HepG2 (cell line): ENCODE data around the gene FAM118B. TPM values are rescaled to one million over a fixed set of nuclear protein-coding genes. Genes with fewer than 3 reads are reported as not detected.

Experiments
- ARHGAP35 ChIP-seq: sonication (generic); formaldehyde crosslinking; IDR thresholded peaks from 2 replicates; pipeline ENCODE4 v1.9.0; 2022; ENCODE audit warnings: mild to moderate bottlenecking, inconsistent platforms, moderate library complexity, missing genetic modification reagents, borderline replicate concordance
- ARID4A ChIP-seq: sonication (generic); formaldehyde crosslinking; IDR thresholded peaks from 2 replicates; pipeline ENCODE4 v1.5.0; 2020; ENCODE audit warnings: mild to moderate bottlenecking, missing genetic modification reagents, borderline replicate concordance
- ATF1 ChIP-seq: IDR thresholded peaks from 2 replicates; pipeline ENCODE4 v1.6.1; 2016; ENCODE audit warnings: mild to moderate bottlenecking, control low read depth
- DPF2 ChIP-seq: sonication (generic); formaldehyde crosslinking; IDR thresholded peaks from 2 replicates; pipeline ENCODE4 v1.4.0; 2020; ENCODE audit warnings: mild to moderate bottlenecking, low read depth, missing genetic modification reagents, borderline replicate concordance
- FOXM1 ChIP-seq: sonication (generic); formaldehyde crosslinking; IDR thresholded peaks from 2 replicates; pipeline ENCODE4 v1.5.0; 2020; ENCODE audit warnings: missing genetic modification reagents
- HES4 ChIP-seq: sonication (generic); formaldehyde crosslinking; IDR thresholded peaks from 2 replicates; pipeline ENCODE4 v1.9.0; 2021; ENCODE audit warnings: mild to moderate bottlenecking, missing genetic modification reagents, borderline replicate concordance
- IRF1 ChIP-seq: sonication (generic); formaldehyde crosslinking; IDR thresholded peaks from 2 replicates; pipeline ENCODE4 v1.4.0; 2020; ENCODE audit warnings: low read depth, mild to moderate bottlenecking, missing genetic modification reagents
- KDM6A ChIP-seq: IDR thresholded peaks from 2 replicates; pipeline ENCODE4 v1.6.1; 2016; ENCODE audit warnings: low read depth
- MTA1 ChIP-seq: sonication (generic); formaldehyde crosslinking; IDR thresholded peaks from 2 replicates; pipeline ENCODE4 v1.4.0; 2020; ENCODE audit warnings: missing genetic modification reagents, mild to moderate bottlenecking, borderline replicate concordance
- NONO ChIP-seq, 2 experiments: fragments of 450-650 bp in 1 of 2; sonication (generic) in 1 of 2; formaldehyde crosslinking in 1 of 2; IDR thresholded peaks in 1 of 2; conservative IDR thresholded peaks in 1 of 2; 2 replicates each; pipeline versions ENCODE4 v1.6.1 to v1.8.0; 2017 to 2022; ENCODE audit warnings: mild to moderate bottlenecking in 1 of 2, missing genetic modification reagents in 1 of 2, moderate library complexity in 1 of 2
- PAF1 ChIP-seq: IDR thresholded peaks from 2 replicates; pipeline ENCODE4 v1.6.1; 2016; ENCODE audit warnings: missing genetic modification reagents, missing compliant biosample characterization
- PBX2 ChIP-seq: IDR thresholded peaks from 2 replicates; pipeline ENCODE4 v1.6.1; 2016; ENCODE audit warnings: control low read depth
- RFX1 ChIP-seq: fragments of 450-650 bp; IDR thresholded peaks from 2 replicates; pipeline ENCODE4 v1.6.1; 2017
- SP140L ChIP-seq: sonication (generic); formaldehyde crosslinking; IDR thresholded peaks from 2 replicates; pipeline ENCODE4 v1.4.0; 2020; ENCODE audit warnings: missing genetic modification reagents, borderline replicate concordance
- ZKSCAN5 ChIP-seq: sonication (generic); formaldehyde crosslinking; IDR thresholded peaks from 2 replicates; pipeline ENCODE4 v1.5.1; 2020; ENCODE audit warnings: mild to moderate bottlenecking, missing genetic modification reagents
- ZNF30 ChIP-seq: sonication (generic); formaldehyde crosslinking; IDR thresholded peaks from 2 replicates; pipeline ENCODE4 v1.5.0; 2020; ENCODE audit warnings: mild to moderate bottlenecking, missing genetic modification reagents
- ZNF317 ChIP-seq: sonication (generic); formaldehyde crosslinking; IDR thresholded peaks from 2 replicates; pipeline ENCODE4 v1.5.0; 2020; ENCODE audit warnings: mild to moderate bottlenecking, missing genetic modification reagents
- ZNF670 ChIP-seq: sonication (generic); formaldehyde crosslinking; IDR thresholded peaks from 2 replicates; pipeline ENCODE4 v1.8.0; 2022; ENCODE audit warnings: mild to moderate bottlenecking, missing genetic modification reagents, borderline replicate concordance
- ZNF792 ChIP-seq: IDR thresholded peaks from 2 replicates; pipeline ENCODE4 v1.6.1; 2016
- ZNF839 ChIP-seq: sonication (generic); formaldehyde crosslinking; IDR thresholded peaks from 2 replicates; pipeline ENCODE4 v1.4.0; 2020; ENCODE audit warnings: missing genetic modification reagents, mild to moderate bottlenecking, borderline replicate concordance
- ZNF883 ChIP-seq: sonication (generic); formaldehyde crosslinking; IDR thresholded peaks from 2 replicates; pipeline ENCODE4 v1.5.1; 2020; ENCODE audit warnings: mild to moderate bottlenecking, missing genetic modification reagents; ENCODE audit errors: not compliant biosample characterization
- polyA plus RNA-seq, 8 experiments: library from polyadenylated mRNA; depleted of rRNA in 3 of 8; stranded (reverse) in 7 of 8; unstranded in 1 of 8; fragments of >200 nt; fragmentation: Illumina TruSeq in 4 of 8; extraction: Trizol in 4 of 8; gene quantifications; 2 replicates each; pipeline versions ENCODE4 v1.2.1 to v1.2.3, GENCODE V29; 2011 to 2016; ENCODE audit warnings: low read depth in 4 of 8, missing spikeins in 1 of 8, mixed read lengths in 1 of 8; ENCODE audit not compliant: insufficient read depth in 1 of 8
- total RNA-seq, 5 experiments: library from RNA; depleted of rRNA; stranded (reverse); fragments of >200 nt; fragmentation: Illumina TruSeq; extraction: Trizol; gene quantifications; 2 replicates each; pipeline ENCODE4 v1.2.3, GENCODE V29; 2016; ENCODE audit warnings: low read depth in 1 of 5
- TF ChIP-seq, protein P1 (sequence below): sonication (generic); formaldehyde crosslinking; IDR thresholded peaks from 2 replicates; pipeline ENCODE4 v1.4.0; 2020; ENCODE audit warnings: mild to moderate bottlenecking, missing genetic modification reagents
- TF ChIP-seq, protein P2 (sequence below): sonication (generic); formaldehyde crosslinking; IDR thresholded peaks from 2 replicates; pipeline ENCODE4 v1.4.0; 2020; ENCODE audit warnings: missing genetic modification reagents

Gene FAM118B
- total and polyA plus RNA-seq, 2 of the 13 experiments (the other 11 are each of a cell fraction or from before 2014, with no cell fraction given) = 10.2 to 25.7 TPM

DNA sequence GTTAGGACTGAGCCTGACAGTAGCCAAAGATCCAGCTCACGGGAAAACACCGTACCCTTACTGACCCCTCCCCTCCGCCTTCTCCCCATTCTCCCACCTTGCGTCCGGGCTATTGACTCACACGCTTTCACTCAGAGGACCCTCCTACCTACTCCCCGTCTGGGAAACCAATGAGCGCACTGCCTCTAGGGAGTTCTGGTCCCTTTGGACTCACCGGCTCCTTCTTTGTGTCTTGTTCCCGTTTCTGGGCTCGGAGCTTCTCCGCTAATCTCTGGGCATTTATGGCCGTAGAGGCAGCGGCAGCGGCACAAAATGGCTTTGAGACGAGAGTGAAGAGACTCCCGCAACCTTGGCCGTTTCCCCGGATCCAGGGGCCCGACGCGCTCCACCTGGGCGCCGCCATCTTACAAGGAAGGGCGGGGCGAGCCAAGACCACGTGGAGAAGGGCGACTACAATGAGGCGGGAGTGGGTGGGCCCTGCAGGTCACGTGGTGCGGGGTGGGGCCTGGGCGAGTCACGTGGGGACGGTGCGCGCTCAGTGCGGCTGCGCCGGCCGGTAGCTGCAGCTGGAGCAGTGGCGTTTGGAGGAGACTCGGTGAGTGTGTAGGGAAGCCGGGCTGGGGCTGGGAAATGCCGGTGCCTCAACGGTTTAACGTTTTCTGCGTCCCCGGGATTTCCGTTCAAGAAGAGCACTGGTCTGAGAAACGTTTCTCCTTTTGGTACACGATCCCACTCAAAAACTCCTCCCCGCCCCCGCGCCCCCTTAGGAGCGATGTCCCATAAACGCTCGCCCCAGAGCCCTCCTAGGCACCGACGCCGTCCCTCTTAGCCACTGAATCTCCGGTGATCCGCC lies at the start of gene FAM118B, which contains the start of gene RPUSD4 (continued):
- TF ChIP-seq NONO (IDR thresholded peaks at IDR 0.05) (no peak), NONO (CRISPR knock-in tag; conservative IDR thresholded peaks at IDR 0.05) (peak; percentile 92), KDM6A (CRISPR knock-in tag) (no peak), ARHGAP35 (CRISPR knock-in tag) (peak; percentile 64; the same call in 1 of the 2 replicates), ZNF839 (no peak), ZNF30 (peak; percentile 70; the same call in 1 of the 2 replicates), ATF1 (no peak), SP140L (no peak), ZNF792 (CRISPR knock-in tag) (peak; percentile 82; the same call in 1 of the 2 replicates), PAF1 (no peak), PBX2 (CRISPR knock-in tag) (no peak), HES4 (CRISPR knock-in tag) (no peak), IRF1 (CRISPR knock-in tag) (0 out of 2 replicates have a peak, but pooled peaks have one; percentile 52), DPF2 (CRISPR knock-in tag) (no peak), MTA1 (no peak; the same call in 1 of the 2 replicates), ZNF883 (CRISPR knock-in tag) (peak; percentile 87), ZNF317 (CRISPR knock-in tag) (peak; percentile 63; the same call in 1 of the 2 replicates), ZKSCAN5 (CRISPR knock-in tag) (no peak), ARID4A (peak; percentile 98), RFX1 (no peak), FOXM1 (CRISPR knock-in tag) (no peak), ZNF670 (CRISPR knock-in tag) (peak; percentile 26; the same call in 1 of the 2 replicates)
- TF ChIP-seq, protein P1, sequence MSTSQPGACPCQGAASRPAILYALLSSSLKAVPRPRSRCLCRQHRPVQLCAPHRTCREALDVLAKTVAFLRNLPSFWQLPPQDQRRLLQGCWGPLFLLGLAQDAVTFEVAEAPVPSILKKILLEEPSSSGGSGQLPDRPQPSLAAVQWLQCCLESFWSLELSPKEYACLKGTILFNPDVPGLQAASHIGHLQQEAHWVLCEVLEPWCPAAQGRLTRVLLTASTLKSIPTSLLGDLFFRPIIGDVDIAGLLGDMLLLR (CRISPR knock-in tag) = peak; percentile 96
- TF ChIP-seq, protein P2, sequence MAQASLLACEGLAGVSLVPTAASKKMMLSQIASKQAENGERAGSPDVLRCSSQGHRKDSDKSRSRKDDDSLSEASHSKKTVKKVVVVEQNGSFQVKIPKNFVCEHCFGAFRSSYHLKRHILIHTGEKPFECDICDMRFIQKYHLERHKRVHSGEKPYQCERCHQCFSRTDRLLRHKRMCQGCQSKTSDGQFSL (CRISPR knock-in tag) = no peak
